WERI-Rb-1 (cell line): ENCODE data around the gene TAAR9.

Source experiments
- DNase-seq: peaks from one replicate; pipeline ENCODE4 v3.0.0-alpha.2; 2020
- H3K27ac ChIP-seq: fragments of 250-450 bp; sonication (Bioruptor Pico); 2 replicates; pipeline ENCODE4 v1.5.1; 2020; ENCODE audit warnings: mild to moderate bottlenecking, moderate library complexity
- H3K27me3 ChIP-seq: fragments of 250-450 bp; sonication (Bioruptor Pico); 2 replicates; pipeline ENCODE4 v1.5.1; 2021; ENCODE audit warnings: mild to moderate bottlenecking, low read depth, moderate library complexity; ENCODE audit not compliant: insufficient read depth, severe bottlenecking
- H3K36me3 ChIP-seq: fragments of 250-450 bp; sonication (Bioruptor Pico); 2 replicates; pipeline ENCODE4 v1.5.1; 2020; ENCODE audit warnings: mild to moderate bottlenecking, moderate library complexity
- H3K4me3 ChIP-seq: 2 replicates; pipeline ENCODE4 v1.5.1; 2011; ENCODE audit warnings: low read depth, mild to moderate bottlenecking, control low read depth, low read length
- H3K9me3 ChIP-seq: fragments of 250-450 bp; sonication (Bioruptor Pico); 2 replicates; pipeline ENCODE4 v1.5.1; 2021; ENCODE audit warnings: mild to moderate bottlenecking, moderate library complexity; ENCODE audit not compliant: severe bottlenecking
- CTCF ChIP-seq: IDR thresholded peaks from 2 replicates; pipeline ENCODE4 v1.5.1; 2011; ENCODE audit warnings: low read depth, mild to moderate bottlenecking, control low read depth, inconsistent platforms, low read length

TAAR9 gene

GRCh38 chr6:132537977-132538376 lies at the start of gene TAAR9:
Gene TAAR9, plus strand, starts transcription at chr6:132538277. Its CDS starts 13 bp downstream, at chr6:132538290.
- H3K36me3 ChIP-seq, result no peaks in the 10 kb centered on the region
- no peak within 1 kb of the TSS for H3K4me3 ChIP-seq
- H3K27ac ChIP-seq, result no peak within 1 kb of the TSS
- peaks cover 69% of the 10 kb centered on the region for H3K27me3 ChIP-seq
- DNase-seq, result no peak
- no peaks in the 10 kb centered on the region for H3K9me3 ChIP-seq
- no peak for TF ChIP-seq CTCF

- no peak for TF ChIP-seq CTCF
- DNase-seq, result no peak
- H3K4me3 ChIP-seq, result no peak overlapping the region
- H3K27me3 ChIP-seq, result no peaks in the 10 kb centered on the region
- H3K9me3 ChIP-seq, result no peaks in the 10 kb centered on the region
- no peaks in the 10 kb centered on the region for H3K36me3 ChIP-seq
- H3K27ac ChIP-seq, result no peak overlapping the region
Measured at GRCh38 chr6:132489376-132489775, 48.7 kb upstream of the TAAR9 start.

GRCh38 chr6:132490024-132490423 lies 48.1 kb upstream of the TAAR9 start:
- Histone ChIP-seq H3K27ac (no peak overlapping the region), H3K9me3 (no peaks in the 10 kb centered on the region), H3K36me3 (no peaks in the 10 kb centered on the region), H3K4me3 (no peak overlapping the region), H3K27me3 (no peaks in the 10 kb centered on the region)
- DNase-seq, result no peak
- no peak for TF ChIP-seq CTCF

GRCh38 chr6:132490478-132491204 lies 47.4 kb upstream of the TAAR9 start:
- Histone ChIP-seq H3K27me3 (no peaks in the 10 kb centered on the region), H3K9me3 (no peaks in the 10 kb centered on the region), H3K27ac (no peak overlapping the region), H3K4me3 (no peak overlapping the region), H3K36me3 (no peaks in the 10 kb centered on the region)
- TF ChIP-seq CTCF, result no peak
- no peak for DNase-seq

- no peaks in the 10 kb centered on the region for H3K36me3 ChIP-seq
- no peak overlapping the region for H3K4me3 ChIP-seq
- no peaks in the 10 kb centered on the region for H3K27me3 ChIP-seq
- DNase-seq, result no peak
- no peak overlapping the region for H3K27ac ChIP-seq
- no peak for TF ChIP-seq CTCF
- H3K9me3 ChIP-seq, result no peaks in the 10 kb centered on the region
Measured at GRCh38 chr6:132491303-132491702, 46.8 kb upstream of the TAAR9 start.

- H3K36me3 ChIP-seq, result no peaks in the 10 kb centered on the region
- no peaks in the 10 kb centered on the region for H3K9me3 ChIP-seq
- no peaks in the 10 kb centered on the region for H3K27me3 ChIP-seq
- no peak for TF ChIP-seq CTCF
- no peak for DNase-seq
- H3K27ac ChIP-seq, result no peak overlapping the region
- no peak overlapping the region for H3K4me3 ChIP-seq
Measured at GRCh38 chr6:132491881-132492280, 46.2 kb upstream of the TAAR9 start.
